ENCODE results near the gene GPR142. TPM values are rescaled to one million over a fixed set of nuclear protein-coding genes. Genes with fewer than 3 reads are reported as not detected.

The GPR142 gene
- total RNA-seq, 1 experiment from 2014 or later = 0.33 TPM

DNA sequence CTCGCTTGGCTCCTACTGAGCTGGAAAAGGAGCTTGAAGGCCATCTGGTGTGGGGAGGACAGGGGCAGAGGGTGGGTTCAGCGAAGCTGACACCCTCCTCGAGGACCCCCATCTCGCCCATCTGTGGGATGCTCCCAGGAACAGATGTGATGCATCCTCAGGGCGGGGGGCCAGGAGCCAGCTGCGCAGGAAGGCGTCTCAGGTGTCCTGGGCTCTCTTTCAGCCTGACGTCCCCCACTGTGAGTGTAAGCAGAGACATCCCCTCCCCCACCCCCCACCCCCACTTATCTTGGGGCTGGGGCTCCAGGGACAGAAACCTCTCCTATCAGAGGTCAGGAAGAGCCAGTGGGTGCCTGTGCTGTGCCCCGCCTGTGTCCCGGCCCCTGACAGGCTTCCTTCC is 25.1 kb upstream of the GPR142 start:
- Histone ChIP-seq H3K4me2 (ENCODE audit: insufficient read depth, insufficient read length, low read length) (no peak overlapping the region), H4K91ac (ENCODE audit: insufficient read length, low read depth, low read length) (no peak overlapping the region), H3K9ac (ENCODE audit: extremely low read depth, insufficient read length, low read length) (no peak overlapping the region), H3K14ac (ENCODE audit: insufficient read depth, low read length) (no peak overlapping the region), H3K56ac (ENCODE audit: insufficient read length, low read depth, low read length) (no peak overlapping the region), H2BK15ac (ENCODE audit: low read depth, low read length) (no peak overlapping the region), H3K9me3 (ENCODE audit: control insufficient read depth, low read depth, low read length) (no peaks in the 10 kb centered on the region), H2BK20ac (ENCODE audit: low read depth, low read length, poor library complexity, severe bottlenecking) (no peak overlapping the region), H4K8ac (replicated peaks; ENCODE audit: insufficient read length, low read depth, low read length) (no peak overlapping the region), H3K4me1 (ENCODE audit: insufficient read depth, low read length) (peaks cover 2% of the 10 kb centered on the region; the same call in 1 of the 2 replicates), H2AK5ac (ENCODE audit: insufficient read length, low read length) (no peak overlapping the region), H3K4ac (ENCODE audit: low read depth, low read length) (no peak overlapping the region), H3K79me2 (ENCODE audit: insufficient read depth, low read length) (no peaks in the 10 kb centered on the region), H3K23me2 (ENCODE audit: insufficient read length, low read depth, low read length, poor library complexity, severe bottlenecking) (no peaks in the 10 kb centered on the region), H3K23ac (ENCODE audit: insufficient read length, low read depth, low read length) (no peak overlapping the region), H3T11ph (ENCODE audit: low read length) (no peak overlapping the region), H3K18ac (ENCODE audit: insufficient read length, low read depth, low read length) (no peak overlapping the region), H3K79me1 (ENCODE audit: insufficient read depth, low read depth, low read length, poor library complexity, severe bottlenecking) (no peaks in the 10 kb centered on the region), H3K27ac (ENCODE audit: insufficient read length, low read depth, low read length) (no peak overlapping the region), H2BK5ac (ENCODE audit: insufficient read length, low read length) (no peak overlapping the region), H4K20me1 (ENCODE audit: control insufficient read depth, insufficient read depth, insufficient read length) (no peaks in the 10 kb centered on the region), H4K5ac (ENCODE audit: insufficient read length, low read depth, low read length) (no peak overlapping the region), H2BK12ac (ENCODE audit: insufficient read length, low read depth, low read length) (no peak overlapping the region), H2BK120ac (ENCODE audit: low read depth, low read length, poor library complexity, severe bottlenecking) (no peak overlapping the region), H2AFZ (ENCODE audit: low read length) (no peak overlapping the region), H3K27me3 (ENCODE audit: insufficient read depth, low read length) (no peaks in the 10 kb centered on the region)
- Mint-ChIP-seq H3K9me3 (no peaks in the 10 kb centered on the region), H3K27ac (no peak overlapping the region), H3K36me3 (ENCODE audit: insufficient read depth in 1 of 3, low read depth in 3 of 3) (no peaks in the 10 kb centered on the region), H3K27me3 (ENCODE audit: low read depth) (peaks cover 30% of the 10 kb centered on the region), H3K4me3 (no peak overlapping the region), H3K4me1 (peaks cover 13 to 37% of the 10 kb centered on the region in 2 experiments)
- TF ChIP-seq, protein P1, sequence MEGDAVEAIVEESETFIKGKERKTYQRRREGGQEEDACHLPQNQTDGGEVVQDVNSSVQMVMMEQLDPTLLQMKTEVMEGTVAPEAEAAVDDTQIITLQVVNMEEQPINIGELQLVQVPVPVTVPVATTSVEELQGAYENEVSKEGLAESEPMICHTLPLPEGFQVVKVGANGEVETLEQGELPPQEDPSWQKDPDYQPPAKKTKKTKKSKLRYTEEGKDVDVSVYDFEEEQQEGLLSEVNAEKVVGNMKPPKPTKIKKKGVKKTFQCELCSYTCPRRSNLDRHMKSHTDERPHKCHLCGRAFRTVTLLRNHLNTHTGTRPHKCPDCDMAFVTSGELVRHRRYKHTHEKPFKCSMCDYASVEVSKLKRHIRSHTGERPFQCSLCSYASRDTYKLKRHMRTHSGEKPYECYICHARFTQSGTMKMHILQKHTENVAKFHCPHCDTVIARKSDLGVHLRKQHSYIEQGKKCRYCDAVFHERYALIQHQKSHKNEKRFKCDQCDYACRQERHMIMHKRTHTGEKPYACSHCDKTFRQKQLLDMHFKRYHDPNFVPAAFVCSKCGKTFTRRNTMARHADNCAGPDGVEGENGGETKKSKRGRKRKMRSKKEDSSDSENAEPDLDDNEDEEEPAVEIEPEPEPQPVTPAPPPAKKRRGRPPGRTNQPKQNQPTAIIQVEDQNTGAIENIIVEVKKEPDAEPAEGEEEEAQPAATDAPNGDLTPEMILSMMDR (conservative IDR thresholded peaks at IDR 0.05) = no peak
- DNase-seq = no peak
- WGBS (ENCODE audit: extremely low coverage, insufficient read length, low lambda C conversion rate) = no CpG with 5 or more reads among the region's 10 CpGs
